HUES48 (cell line): ENCODE measurements around the gene MYO1D.
"Not testable (repeated sequence)": the region's sequence is repeated elsewhere in the genome, so short reads cannot be mapped to it uniquely, and the experiment has no call there.

Experiments
- H3K27ac ChIP-seq: one replicate; pipeline ENCODE4 v1.7.0; 2013; ENCODE audit warnings: low read depth, low read length, inconsistent platforms
- H3K27me3 ChIP-seq: 2 replicates; pipeline ENCODE4 v1.6.1; 2013; ENCODE audit warnings: mild to moderate bottlenecking, low read length; ENCODE audit not compliant: control insufficient read depth, insufficient read depth
- H3K36me3 ChIP-seq: 2 replicates; pipeline ENCODE4 v1.6.1; 2013; ENCODE audit warnings: low read length; ENCODE audit not compliant: control insufficient read depth, insufficient read depth
- H3K4me1 ChIP-seq: 2 replicates; pipeline ENCODE4 v1.6.1; 2013; ENCODE audit warnings: mild to moderate bottlenecking, low read length; ENCODE audit not compliant: control insufficient read depth, insufficient read depth
- H3K4me3 ChIP-seq: 2 replicates; pipeline ENCODE4 v1.5.1; 2013; ENCODE audit warnings: mild to moderate bottlenecking, low read depth, low read length
- H3K9ac ChIP-seq: 2 replicates; pipeline ENCODE4 v1.6.1; 2013; ENCODE audit warnings: mild to moderate bottlenecking, low read depth, low read length, moderate library complexity
- H3K9me3 ChIP-seq: 2 replicates; pipeline ENCODE4 v1.6.1; 2013; ENCODE audit warnings: low read length; ENCODE audit not compliant: control insufficient read depth, insufficient read depth

The MYO1D gene

GRCh38 chr17:32732296-32732642 lies 144.7 kb downstream of the MYO1D start:
- Histone ChIP-seq H3K27me3 (no peaks in the 10 kb centered on the region), H3K36me3 (no peaks in the 10 kb centered on the region), H3K9me3 (0 out of 2 replicates have a peak, but pooled peaks cover 3% of the 10 kb centered on the region), H3K4me1 (no peaks in the 10 kb centered on the region), H3K27ac (no peak overlapping the region), H3K4me3 (no peak overlapping the region), H3K9ac (no peak overlapping the region)

- H3K9me3 ChIP-seq: 0 out of 2 replicates have a peak, but pooled peaks cover 3% of the 10 kb centered on the region
- H3K27me3 ChIP-seq: no peaks in the 10 kb centered on the region
- no peak overlapping the region for H3K4me3 ChIP-seq
- no peak overlapping the region for H3K9ac ChIP-seq
- no peaks in the 10 kb centered on the region for H3K4me1 ChIP-seq
- no peaks in the 10 kb centered on the region for H3K36me3 ChIP-seq
- H3K27ac ChIP-seq: no peak overlapping the region
These were observed 145.2 kb downstream of the MYO1D start for GRCh38 chr17:32731556-32732295.

- no peak overlapping the region for H3K4me3 ChIP-seq
- H3K4me1 ChIP-seq: no peaks in the 10 kb centered on the region
- no peak overlapping the region for H3K9ac ChIP-seq
- H3K36me3 ChIP-seq: no peaks in the 10 kb centered on the region
- no peak overlapping the region for H3K27ac ChIP-seq
- H3K9me3 ChIP-seq: no peaks in the 10 kb centered on the region; the same call in 1 of the 2 replicates
- H3K27me3 ChIP-seq: no peaks in the 10 kb centered on the region
These were observed 149.2 kb downstream of the MYO1D start for GRCh38 chr17:32727681-32728080.

GRCh38 chr17:32725697-32726096 lies 151.2 kb downstream of the MYO1D start:
- Histone ChIP-seq H3K4me1 (no peaks in the 10 kb centered on the region), H3K9ac (no peak overlapping the region), H3K27ac (no peak overlapping the region), H3K36me3 (peaks cover 3% of the 10 kb centered on the region; the same call in 1 of the 2 replicates), H3K4me3 (no peak overlapping the region), H3K9me3 (no peaks in the 10 kb centered on the region; the same call in 1 of the 2 replicates), H3K27me3 (no peaks in the 10 kb centered on the region)

- Histone ChIP-seq H3K27ac (no peak overlapping the region), H3K9ac (no peak overlapping the region), H3K4me1 (no peaks in the 10 kb centered on the region), H3K27me3 (no peaks in the 10 kb centered on the region), H3K9me3 (no peaks in the 10 kb centered on the region; the same call in 1 of the 2 replicates), H3K4me3 (no peak overlapping the region), H3K36me3 (peaks cover 8% of the 10 kb centered on the region; the same call in 1 of the 2 replicates)
These were observed 153.5 kb downstream of the MYO1D start for GRCh38 chr17:32723310-32723955.

- H3K4me3 ChIP-seq: no peak overlapping the region
- H3K36me3 ChIP-seq: peaks cover 8% of the 10 kb centered on the region; the same call in 1 of the 2 replicates
- H3K9ac ChIP-seq: no peak overlapping the region
- H3K9me3 ChIP-seq: no peaks in the 10 kb centered on the region; the same call in 1 of the 2 replicates
- no peaks in the 10 kb centered on the region for H3K4me1 ChIP-seq
- no peak overlapping the region for H3K27ac ChIP-seq
- H3K27me3 ChIP-seq: no peaks in the 10 kb centered on the region
These were observed 154.2 kb downstream of the MYO1D start for GRCh38 chr17:32722733-32723132.

GRCh38 chr17:32720671-32721070 lies 156.3 kb downstream of the MYO1D start:
- Histone ChIP-seq H3K4me3 (no peak overlapping the region), H3K36me3 (peaks cover 8% of the 10 kb centered on the region; the same call in 1 of the 2 replicates), H3K9me3 (no peaks in the 10 kb centered on the region; the same call in 1 of the 2 replicates), H3K4me1 (no peaks in the 10 kb centered on the region), H3K9ac (no peak overlapping the region), H3K27ac (no peak overlapping the region), H3K27me3 (no peaks in the 10 kb centered on the region)

- Histone ChIP-seq H3K4me3 (no peak overlapping the region), H3K27me3 (no peaks in the 10 kb centered on the region), H3K4me1 (no peaks in the 10 kb centered on the region), H3K9me3 (no peaks in the 10 kb centered on the region), H3K9ac (no peak overlapping the region), H3K27ac (no peak overlapping the region), H3K36me3 (peaks cover 8% of the 10 kb centered on the region; the same call in 1 of the 2 replicates)
These were observed 157.2 kb downstream of the MYO1D start for GRCh38 chr17:32719689-32720088.

GRCh38 chr17:32714922-32715321 lies 162.0 kb downstream of the MYO1D start:
- not testable (repeated sequence) for H3K27ac ChIP-seq, H3K4me3 ChIP-seq, H3K9ac ChIP-seq, H3K27me3 ChIP-seq, H3K4me1 ChIP-seq, H3K36me3 ChIP-seq, H3K9me3 ChIP-seq

- not testable (repeated sequence) for H3K9me3 ChIP-seq, H3K4me1 ChIP-seq, H3K9ac ChIP-seq, H3K27me3 ChIP-seq, H3K27ac ChIP-seq, H3K4me3 ChIP-seq, H3K36me3 ChIP-seq
These were observed 162.7 kb downstream of the MYO1D start for GRCh38 chr17:32714206-32714605.

- Histone ChIP-seq H3K36me3 (peaks cover 3% of the 10 kb centered on the region; the same call in 1 of the 2 replicates), H3K4me1 (no peaks in the 10 kb centered on the region), H3K27ac (no peak overlapping the region), H3K9ac (no peak overlapping the region), H3K9me3 (no peaks in the 10 kb centered on the region), H3K4me3 (no peak overlapping the region), H3K27me3 (no peaks in the 10 kb centered on the region)
These were observed 163.8 kb downstream of the MYO1D start for GRCh38 chr17:32713081-32713480.
